GM19468 (cell line): Measurements from ENCODE around the gene CTNNA3.

Experiments used
- ATAC-seq: cut with Tn5 transposase; IDR thresholded peaks from one replicate; pipeline ENCODE4 v1.9.1; 2021; ENCODE audit warnings: mild to moderate bottlenecking, moderate library complexity, moderate number of reproducible peaks; ENCODE audit not compliant: unreplicated experiment; ENCODE audit errors: extremely low read depth

Gene CTNNA3

GRCh38 chr10:66639371-66639770 lies 1056.6 kb downstream of the CTNNA3 start:
- no peak for ATAC-seq

DNA sequence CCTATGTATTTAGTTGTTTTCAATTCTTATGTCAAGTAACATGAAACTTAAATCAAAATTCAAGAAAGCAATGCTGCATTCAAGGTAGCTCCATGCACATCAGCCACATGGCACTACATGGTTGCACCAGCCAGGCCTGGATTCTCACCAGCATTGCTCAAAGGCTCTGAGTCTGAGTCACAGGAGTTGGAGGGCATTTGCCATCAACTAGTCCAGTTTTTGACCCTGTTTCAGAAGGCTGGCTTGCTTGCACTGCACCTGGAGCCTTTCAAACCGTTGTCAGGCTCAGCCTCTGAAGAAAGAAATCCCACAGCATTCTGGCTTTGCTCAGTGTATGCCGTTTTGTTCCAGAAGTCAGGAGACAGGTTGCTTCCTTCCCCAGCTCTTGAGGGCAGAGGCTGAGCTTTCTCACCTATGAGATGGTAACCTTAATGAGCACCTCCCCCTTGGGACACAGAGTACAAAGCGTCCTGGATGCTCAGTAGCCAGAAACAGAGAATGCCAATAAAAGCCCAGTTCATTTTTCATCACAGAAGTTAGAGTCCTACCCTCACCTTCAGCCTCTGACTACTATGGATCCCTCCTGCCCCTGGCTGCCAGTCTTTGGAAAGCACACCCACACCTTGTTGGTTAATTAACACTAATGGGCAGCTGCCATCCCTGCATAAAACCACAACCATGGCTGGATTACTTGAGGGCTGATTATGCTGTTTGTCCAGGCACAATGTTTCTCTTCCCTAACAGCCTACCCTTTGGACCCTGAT lies 1058.5 kb downstream of the CTNNA3 start:
- ATAC-seq, result no peak

GRCh38 chr10:66629996-66630395 lies 1066.0 kb downstream of the CTNNA3 start:
- ATAC-seq, result no peak

DNA sequence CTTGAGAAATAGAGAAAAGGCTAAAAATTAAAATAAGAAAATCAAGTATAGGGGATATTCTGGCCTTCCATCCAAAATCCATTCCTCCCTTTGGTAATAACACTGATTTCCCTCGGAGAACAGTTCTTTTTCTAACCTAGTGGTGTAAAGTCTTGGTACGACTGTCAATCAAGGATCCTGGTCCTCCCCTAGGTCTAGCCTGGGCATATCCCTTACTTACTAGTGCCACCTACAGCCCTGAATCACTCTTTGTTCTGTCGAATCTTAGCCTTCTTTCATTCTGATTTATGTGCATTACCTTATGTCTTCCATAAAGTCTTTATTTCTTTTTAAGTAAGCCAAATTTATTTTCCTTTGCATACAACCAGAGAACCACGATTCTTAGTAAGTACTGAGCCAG lies 1068.8 kb downstream of the CTNNA3 start:
- no peak for ATAC-seq

DNA sequence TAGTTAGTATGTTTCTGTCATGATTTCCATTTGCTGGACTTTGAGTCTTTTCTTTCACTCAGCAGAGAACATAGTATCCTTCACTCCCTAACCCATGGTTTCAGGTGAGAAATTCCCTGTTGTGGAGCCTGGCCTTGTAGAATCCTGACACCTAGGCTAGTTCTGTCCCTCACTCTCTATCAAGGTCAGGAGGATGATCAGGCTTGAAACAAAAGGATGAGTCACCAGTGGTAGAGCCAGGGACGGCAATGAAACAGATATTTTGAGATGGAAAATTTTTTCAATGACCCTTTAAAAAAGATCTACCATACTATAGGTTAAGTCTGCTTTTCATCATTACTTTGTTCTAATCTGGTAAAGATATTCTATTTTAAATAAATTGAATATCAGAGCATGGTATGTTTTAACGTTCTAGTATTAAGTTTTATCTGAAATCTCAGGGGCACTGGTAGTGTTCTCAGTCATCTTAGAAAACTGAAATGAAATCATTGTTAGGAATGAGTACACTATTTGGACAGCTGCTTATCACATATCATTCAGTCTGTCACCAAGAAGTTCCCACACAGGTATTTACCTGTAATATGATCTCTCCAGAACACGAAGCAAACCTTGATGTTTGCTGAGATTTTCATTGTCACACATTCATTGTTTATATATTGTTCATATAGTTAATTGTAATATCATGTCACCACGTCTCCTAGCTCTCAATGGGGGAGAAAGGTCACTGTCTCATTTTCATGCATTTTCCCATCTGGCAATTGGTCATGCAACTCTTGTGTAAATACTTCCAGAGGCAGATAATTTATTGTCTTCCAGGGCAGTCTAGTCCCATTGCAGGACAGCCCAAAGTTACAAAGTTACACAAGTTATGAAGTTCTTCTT lies 1070.0 kb downstream of the CTNNA3 start:
- no peak for ATAC-seq

- ATAC-seq, result no peak
Measured at GRCh38 chr10:66622050-66622449, 1073.9 kb downstream of the CTNNA3 start.

DNA sequence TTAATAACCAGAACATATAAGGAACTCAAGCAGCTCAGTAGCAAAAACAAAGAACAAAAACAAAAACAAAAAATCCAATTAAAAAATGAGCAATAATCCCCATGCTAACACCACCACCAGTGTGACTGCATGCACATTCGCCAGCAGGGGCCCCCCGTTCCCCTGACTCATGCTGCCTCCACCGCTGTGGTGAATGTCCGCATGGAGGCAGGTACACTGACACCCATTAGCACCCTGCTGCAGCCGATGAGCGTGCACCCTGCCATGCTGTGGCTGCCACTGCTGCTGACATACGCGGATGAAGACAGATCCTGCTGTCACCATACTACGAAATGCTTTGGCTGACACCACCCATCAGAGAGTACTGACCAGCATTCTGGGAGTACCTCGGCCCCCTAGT lies 1091.8 kb downstream of the CTNNA3 start:
- no peak for ATAC-seq

DNA sequence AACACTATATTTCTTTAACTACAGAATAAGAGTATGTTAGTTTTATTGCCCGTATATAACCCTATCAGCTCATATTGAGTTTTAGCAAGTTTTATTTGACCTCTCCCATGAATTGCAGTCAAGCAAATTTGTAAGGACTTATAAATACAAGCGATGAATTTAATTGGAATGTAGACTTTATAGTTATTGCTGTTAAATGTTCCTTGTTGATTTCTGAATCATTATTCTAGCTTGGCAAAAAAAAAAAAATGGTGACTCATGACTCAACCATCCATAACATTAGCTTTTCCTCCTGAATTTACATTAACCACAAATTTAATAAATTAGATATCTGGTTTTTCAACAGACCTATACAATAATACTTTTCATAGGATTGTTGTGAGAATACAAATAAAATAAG lies 1104.1 kb downstream of the CTNNA3 start:
- ATAC-seq, result no peak

DNA sequence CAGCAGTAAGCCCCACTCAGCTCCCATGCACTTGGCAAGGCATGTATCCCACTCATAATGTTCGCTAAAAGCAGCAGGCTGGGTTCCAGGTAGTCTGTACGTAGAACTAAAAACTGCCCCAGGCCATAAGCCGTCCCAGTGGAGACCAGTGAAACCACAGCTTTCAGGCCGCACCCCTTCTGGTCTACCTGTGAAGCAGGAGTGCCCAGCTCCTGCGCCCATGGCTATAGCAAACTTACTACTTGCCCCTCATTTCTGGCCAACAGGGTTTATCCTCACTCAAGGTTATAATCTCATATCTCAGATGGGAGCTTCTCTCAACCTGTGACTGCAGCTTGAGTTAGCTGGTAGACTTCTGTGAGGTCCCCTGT lies 1108.3 kb downstream of the CTNNA3 start:
- ATAC-seq, result no peak

DNA sequence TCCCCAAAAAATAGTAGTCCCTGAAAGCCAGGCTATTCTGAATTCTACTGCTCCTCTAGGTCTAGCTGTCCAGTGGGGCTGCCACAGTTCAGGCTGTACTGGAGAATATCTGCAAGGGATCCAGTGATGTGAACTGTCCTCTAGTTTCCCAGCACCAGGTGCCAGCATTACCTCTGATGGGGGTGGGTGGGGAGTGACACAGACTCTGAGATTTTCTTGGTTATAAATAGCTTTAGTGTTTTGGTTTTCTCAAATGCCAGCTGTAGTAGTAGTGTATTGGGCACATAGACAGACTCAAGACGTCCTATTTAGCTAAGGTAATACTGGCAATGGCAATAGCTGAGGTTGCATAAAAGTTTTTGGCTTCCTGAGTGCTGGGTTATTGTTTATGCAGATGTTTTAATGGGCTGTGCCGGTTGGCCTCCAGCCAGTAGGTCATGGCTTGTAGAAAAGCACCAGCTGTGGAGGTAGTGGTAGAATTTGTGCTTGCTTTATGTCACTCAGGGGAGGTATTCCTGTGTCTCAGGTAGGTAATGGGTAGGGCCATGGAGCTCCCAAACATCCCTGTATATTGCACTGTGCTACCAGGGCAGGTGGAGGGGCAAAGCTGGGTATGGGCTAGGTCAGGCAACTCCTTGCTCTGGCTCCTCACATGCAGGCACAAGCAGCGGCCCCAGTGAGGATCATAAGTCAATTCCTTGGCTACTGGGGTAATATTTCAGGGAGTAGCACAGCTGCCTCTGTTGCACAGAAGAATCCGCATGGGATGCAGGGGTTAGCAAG lies 1108.9 kb downstream of the CTNNA3 start:
- no peak for ATAC-seq

- no peak for ATAC-seq
Measured at GRCh38 chr10:66586073-66586472, 1109.9 kb downstream of the CTNNA3 start.

- ATAC-seq, result no peak
Measured at GRCh38 chr10:66575251-66575855, 1120.6 kb downstream of the CTNNA3 start.

DNA sequence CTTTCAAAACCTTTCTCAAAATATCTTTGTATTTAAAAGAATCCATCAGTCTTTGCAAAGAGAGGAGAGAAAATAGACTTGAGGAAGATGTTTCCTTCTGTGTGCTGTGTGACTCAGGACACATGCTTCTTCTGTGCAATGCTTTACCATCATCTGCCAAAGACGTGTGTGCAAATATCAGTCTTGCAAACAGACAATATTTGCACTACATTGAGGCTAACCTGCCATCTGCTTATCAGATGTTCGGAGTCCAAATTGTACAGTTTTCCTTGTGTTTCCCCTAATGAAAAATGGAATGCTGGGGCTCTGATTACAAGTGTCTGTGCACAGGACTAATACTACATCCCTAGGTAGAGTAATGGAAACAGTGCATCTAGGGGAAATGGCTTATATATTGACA lies 1123.3 kb downstream of the CTNNA3 start:
- no peak for ATAC-seq

- no peak for ATAC-seq
Measured at GRCh38 chr10:66565999-66566398, 1130.0 kb downstream of the CTNNA3 start.

DNA sequence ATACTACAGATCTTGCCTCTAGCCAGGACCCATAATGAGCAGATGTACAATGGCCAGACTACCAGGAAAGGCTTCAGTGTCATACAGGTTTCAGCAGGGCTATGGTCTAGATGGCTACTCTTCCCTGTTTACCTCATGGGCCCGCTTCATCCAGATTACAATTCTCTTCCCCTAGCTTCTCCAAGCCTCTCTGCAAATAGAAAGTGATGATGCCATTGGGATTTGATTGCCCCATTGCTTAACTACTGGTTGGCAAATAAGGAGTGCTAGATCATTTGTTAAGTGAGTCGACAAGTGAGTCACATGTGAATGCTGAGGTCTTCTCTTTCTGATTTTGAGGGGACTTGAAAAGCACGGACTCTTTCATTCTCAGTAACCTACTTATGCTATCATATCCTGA lies 1131.7 kb downstream of the CTNNA3 start:
- ATAC-seq, result no peak

GRCh38 chr10:66555061-66555460 lies 1140.9 kb downstream of the CTNNA3 start:
- no peak for ATAC-seq

GRCh38 chr10:66552331-66552730 lies 1143.7 kb downstream of the CTNNA3 start:
- no peak for ATAC-seq

DNA sequence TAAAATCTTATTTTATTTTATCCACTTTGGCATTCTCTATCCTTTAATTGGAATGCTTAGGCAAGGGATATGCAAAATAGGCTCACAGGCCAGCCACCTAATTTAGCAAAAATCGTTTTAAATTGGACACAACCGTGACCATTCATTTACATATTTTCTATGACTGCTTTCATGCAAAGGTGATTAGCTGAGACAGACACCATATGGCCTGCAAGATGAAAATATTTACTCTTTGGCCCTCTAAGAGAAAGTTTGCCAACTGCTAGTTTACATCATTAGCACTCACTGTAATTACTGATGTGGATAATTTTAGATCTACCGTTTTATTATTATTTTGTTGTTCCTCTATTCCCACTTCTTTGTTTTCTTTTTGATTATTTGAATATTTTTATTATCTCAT lies 1145.6 kb downstream of the CTNNA3 start:
- ATAC-seq, result no peak

GRCh38 chr10:66538908-66539307 lies 1157.1 kb downstream of the CTNNA3 start:
- ATAC-seq, result no peak

- ATAC-seq, result no peak
Measured at GRCh38 chr10:66538371-66538770, 1157.6 kb downstream of the CTNNA3 start.
